A673 (cell line): ENCODE data around the gene GAN.

Experiments
- CTCF ChIP-seq: fragments of 300-800, 200-600 bp; sonication (generic); conservative IDR thresholded peaks from 2 replicates; pipeline ENCODE4 v1.5.1; 2017; ENCODE audit warnings: low read depth, mild to moderate bottlenecking, antibody characterized with exemption, low read length, moderate library complexity, mixed read lengths
- EZH2 ChIP-seq: fragments of 200-600 bp; sonication (generic); IDR thresholded peaks from 2 replicates; pipeline ENCODE4 v1.6.1; 2017; ENCODE audit warnings: borderline replicate concordance, low read depth, mild to moderate bottlenecking, mixed read lengths, antibody characterized with exemption, low read length; ENCODE audit not compliant: poor library complexity, severe bottlenecking

GRCh38 chr16:81435103-81435502, 120.3 kb downstream of the GAN start:
- TF ChIP-seq EZH2 (no peak), CTCF (no peak)
